ENCODE data around the gene RAD51AP1.
A peak's percentile ranks its signal among the peaks of the same experiment; 100 is the strongest.
"Not testable (repeated sequence)": the region's sequence is repeated elsewhere in the genome, so short reads cannot be mapped to it uniquely, and the experiment has no call there.

Gene RAD51AP1

GRCh38 chr12:4538207-4539160 is at the start of gene RAD51AP1:
RAD51AP1 (plus strand) TSS chr12:4538890; CDS start chr12:4538940, 50 bp downstream.
- peak; percentile 91 for DNase-seq (ENCODE audit: low read depth)

GRCh38 chr12:4489556-4489955 is 49.1 kb upstream of the RAD51AP1 start:
- DNase-seq (ENCODE audit: low read depth), result no peak

- DNase-seq (ENCODE audit: low read depth), result no peak
Measured at GRCh38 chr12:4490973-4491372, 47.7 kb upstream of the RAD51AP1 start.

- no peak for DNase-seq (ENCODE audit: low read depth)
Measured at GRCh38 chr12:4496145-4496838, 42.4 kb upstream of the RAD51AP1 start.

- DNase-seq (ENCODE audit: low read depth), result no peak
Measured at GRCh38 chr12:4499186-4499585, 39.5 kb upstream of the RAD51AP1 start.

GRCh38 chr12:4505376-4505986 is 33.2 kb upstream of the RAD51AP1 start:
- DNase-seq (ENCODE audit: low read depth), result no peak

- DNase-seq (ENCODE audit: low read depth), result no peak
Measured at GRCh38 chr12:4506430-4506829, 32.3 kb upstream of the RAD51AP1 start.

- no peak for DNase-seq (ENCODE audit: low read depth)
Measured at GRCh38 chr12:4506870-4507269, 31.8 kb upstream of the RAD51AP1 start.

GRCh38 chr12:4508503-4508902 is 30.2 kb upstream of the RAD51AP1 start:
- not testable (repeated sequence) for DNase-seq (ENCODE audit: low read depth)

- DNase-seq (ENCODE audit: low read depth), result not testable (repeated sequence)
Measured at GRCh38 chr12:4509269-4509668, 29.4 kb upstream of the RAD51AP1 start.

- no peak for DNase-seq (ENCODE audit: low read depth)
Measured at GRCh38 chr12:4518106-4518728, 20.5 kb upstream of the RAD51AP1 start.

- DNase-seq (ENCODE audit: low read depth), result not testable (repeated sequence)
Measured at GRCh38 chr12:4523443-4523842, 15.2 kb upstream of the RAD51AP1 start.

GRCh38 chr12:4526923-4527546 is 11.7 kb upstream of the RAD51AP1 start:
- no peak for DNase-seq (ENCODE audit: low read depth)

- DNase-seq (ENCODE audit: low read depth), result no peak
Measured at GRCh38 chr12:4530160-4530559, 8.5 kb upstream of the RAD51AP1 start.

GRCh38 chr12:4530982-4531586 is 7.6 kb upstream of the RAD51AP1 start:
- DNase-seq (ENCODE audit: low read depth), result no peak

- no peak for DNase-seq (ENCODE audit: low read depth)
Measured at GRCh38 chr12:4535092-4535491, 3.6 kb upstream of the RAD51AP1 start.

- DNase-seq (ENCODE audit: low read depth), result no peak
Measured at GRCh38 chr12:4535871-4536270, 2.8 kb upstream of the RAD51AP1 start.

- no peak for DNase-seq (ENCODE audit: low read depth)
Measured at GRCh38 chr12:4539167-4539870, 629 bp downstream of the RAD51AP1 start.

- no peak for DNase-seq (ENCODE audit: low read depth)
Measured at GRCh38 chr12:4540170-4540569, 1.5 kb downstream of the RAD51AP1 start.

GRCh38 chr12:4540638-4541037 is 1.9 kb downstream of the RAD51AP1 start:
- DNase-seq (ENCODE audit: low read depth), result no peak

- DNase-seq (ENCODE audit: low read depth), result no peak
Measured at GRCh38 chr12:4545195-4545594, 6.5 kb downstream of the RAD51AP1 start.
